Medulla oblongata (tissue), 1 donor: Measurements from ENCODE around the gene PIEZO2.
"Not testable (repeated sequence)": the region's sequence is repeated elsewhere in the genome, so short reads cannot be mapped to it uniquely, and the experiment has no call there.

ENCODE experiments used
- DNase-seq: peaks from one replicate; pipeline ENCODE4 v3.0.0-alpha.2; 2015; ENCODE audit errors: extremely low spot score

PIEZO2 gene

DNA sequence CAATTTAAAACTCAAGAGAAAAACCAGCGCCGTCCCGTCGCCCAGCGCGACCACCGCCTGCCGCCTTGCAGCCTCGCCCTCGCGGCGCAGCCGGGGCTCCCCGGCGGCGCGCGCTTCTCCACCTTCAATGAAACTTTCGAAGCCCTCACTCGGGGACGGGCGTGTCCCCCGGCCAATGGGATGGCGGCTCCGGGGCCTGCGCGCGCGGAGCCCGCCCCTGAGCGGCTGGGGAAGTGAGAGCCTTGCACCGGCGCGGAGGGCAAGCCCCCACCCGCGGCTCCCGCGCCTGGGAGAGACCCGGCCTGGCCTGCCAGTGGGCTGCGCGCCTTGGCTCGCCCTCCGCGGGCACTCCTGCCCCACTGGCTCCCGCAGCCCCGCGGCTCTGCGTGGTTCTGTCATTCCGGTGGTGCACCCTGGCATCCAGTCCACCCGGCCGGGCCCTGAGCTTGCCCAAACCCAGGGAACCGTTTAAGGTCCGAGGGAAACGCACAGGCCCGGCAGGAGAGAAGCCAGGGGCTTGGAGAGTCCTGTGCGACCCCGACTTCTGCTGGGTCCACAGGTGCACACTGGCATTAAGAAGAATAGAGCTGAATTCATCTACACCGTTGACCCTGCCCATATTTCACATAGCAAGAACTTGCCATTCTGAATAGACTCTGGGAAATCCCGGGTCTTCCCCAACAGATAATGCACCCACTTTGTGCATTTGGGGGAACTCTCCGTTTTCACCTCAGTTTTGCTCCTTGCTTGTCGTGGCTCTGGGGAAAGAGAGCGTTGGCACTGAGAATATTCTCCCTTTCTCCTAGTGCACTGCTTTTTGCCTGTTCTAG, at the start of gene PIEZO2:
PIEZO2 (minus strand) TSS at position 129 of the 830 bp plus-strand sequence. CDS start 981 bp downstream, outside the sequence.
- peak; percentile 88 for DNase-seq

DNA sequence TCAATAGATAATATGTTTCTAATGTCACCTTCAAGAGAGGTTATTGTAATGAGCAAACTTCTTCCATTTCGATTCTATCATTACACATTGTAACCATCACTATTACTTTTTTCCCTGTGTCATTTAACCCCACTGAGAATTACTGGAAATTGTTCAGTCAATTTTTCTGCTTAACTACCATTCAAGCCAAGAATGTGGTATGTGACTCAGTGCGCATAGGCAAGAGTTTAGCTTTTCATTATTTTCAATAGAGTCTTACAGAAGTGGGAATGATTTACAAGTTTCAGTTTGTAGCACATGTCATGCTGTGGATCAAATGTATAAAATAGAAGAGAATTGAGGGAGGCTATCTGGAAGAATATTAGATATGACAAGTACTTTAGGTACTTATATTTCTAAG, 34.3 kb upstream of the PIEZO2 start:
- no peak for DNase-seq

DNA sequence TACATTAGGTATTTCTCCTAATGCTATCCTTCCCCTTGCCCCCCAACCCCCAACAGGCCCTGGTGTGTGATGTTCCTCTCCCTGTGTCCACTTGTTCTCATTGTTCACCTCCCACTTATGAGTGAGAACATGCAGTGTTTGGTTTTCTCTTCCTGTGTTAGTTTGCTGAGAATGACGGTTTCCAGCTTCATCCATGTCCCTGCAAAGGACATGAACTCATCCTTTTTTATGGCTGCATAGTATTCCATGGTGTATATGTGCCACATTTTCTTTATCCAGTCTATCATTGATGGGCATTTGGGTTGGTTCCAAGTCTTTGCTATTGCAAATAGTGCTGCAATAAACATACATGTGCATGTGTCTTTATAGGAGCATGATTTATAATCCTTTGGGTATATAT, 32.3 kb upstream of the PIEZO2 start:
- not testable (repeated sequence) for DNase-seq

DNA sequence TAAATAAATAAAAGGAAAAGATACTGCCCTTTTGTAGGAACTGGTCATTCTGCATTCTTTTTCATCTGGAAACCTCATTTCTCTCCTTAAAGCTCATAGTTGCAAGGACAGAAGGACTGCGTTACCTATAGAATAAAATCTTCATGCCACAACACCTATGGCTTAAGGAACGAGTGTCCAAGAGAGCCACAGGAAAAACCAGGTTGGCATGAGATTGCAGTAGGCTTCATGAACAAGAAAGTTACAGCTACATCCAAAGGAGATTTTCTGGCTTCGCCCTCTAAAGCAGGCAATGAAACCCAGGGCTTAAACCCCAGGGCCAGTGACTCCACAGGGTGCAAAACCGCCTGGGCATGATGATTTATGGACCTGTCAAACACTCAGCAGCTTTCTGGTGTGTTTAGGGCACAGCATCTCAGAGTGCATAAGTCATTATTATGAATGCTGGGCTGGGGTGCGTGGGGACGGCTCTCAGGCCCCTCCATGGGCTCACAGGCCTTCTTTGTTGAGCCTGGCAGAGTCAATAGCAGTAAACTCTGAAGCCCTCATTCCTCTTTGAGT, 30.7 kb upstream of the PIEZO2 start:
- DNase-seq: no peak

DNA sequence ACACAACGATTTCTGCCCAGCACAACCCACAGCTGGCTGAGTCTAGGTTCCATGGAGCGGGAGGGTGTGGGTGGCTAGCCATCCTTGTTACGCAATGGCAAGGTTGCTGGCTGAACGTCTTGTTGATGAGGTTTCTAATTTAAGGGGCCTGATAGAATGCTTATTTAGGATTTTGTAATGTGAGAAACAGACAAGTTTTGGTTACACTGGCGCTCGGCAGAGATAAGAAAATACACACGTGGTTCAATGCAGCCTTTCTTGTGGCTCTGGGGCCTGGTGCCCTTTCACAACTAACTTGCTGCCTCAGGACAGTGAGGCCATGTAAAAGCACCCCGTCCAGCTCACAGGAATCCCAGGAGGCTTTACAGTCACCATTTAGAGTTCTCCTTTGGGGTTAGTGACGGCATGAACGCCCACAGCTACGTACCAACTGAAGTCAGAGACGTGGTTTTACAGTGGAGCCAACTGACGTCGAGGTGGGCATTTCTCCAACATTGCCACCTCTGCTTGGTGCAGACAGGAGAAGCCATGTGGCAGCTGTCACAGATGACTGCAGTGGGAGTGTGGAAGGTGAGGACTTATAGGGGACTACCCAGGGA, 29.7 kb upstream of the PIEZO2 start:
- no peak for DNase-seq

DNA sequence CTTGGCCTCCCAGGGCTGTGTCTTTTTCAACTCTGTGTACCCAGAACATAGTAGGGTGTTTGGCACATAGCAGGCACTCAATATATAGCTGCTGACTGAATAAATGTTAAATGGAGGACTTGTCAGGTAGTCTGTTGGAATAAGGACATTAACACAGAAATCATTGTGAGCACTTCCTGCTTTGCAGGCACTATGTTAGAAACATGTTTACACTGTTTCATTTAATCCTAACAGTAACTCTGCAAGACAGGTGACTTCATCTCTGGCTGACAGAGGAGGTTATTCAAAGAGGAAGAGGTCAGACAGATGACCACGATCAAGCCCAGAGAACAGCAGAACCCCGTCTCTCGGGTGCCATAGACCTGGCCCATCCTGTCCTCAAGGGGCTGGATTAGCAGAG, 28.0 kb upstream of the PIEZO2 start:
- DNase-seq: no peak

DNA sequence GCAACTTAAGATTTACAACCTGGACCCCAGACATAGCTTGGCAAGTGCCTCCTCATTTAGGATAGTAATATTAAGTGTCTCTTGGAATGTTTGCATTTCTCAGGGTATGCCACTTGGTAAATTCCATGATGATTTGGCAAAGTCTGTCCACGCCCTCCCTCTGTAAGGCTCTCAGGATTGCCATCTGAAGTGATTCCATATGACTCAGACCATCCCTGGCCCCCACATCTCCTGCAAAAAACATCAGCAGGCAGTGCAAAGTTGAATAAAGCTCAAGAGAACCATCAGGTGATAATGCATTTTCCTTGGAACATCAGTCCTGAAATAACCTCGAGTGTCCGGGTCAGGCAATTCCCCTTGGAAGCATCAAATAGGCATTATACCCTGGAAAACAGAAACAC, 27.1 kb upstream of the PIEZO2 start:
- DNase-seq: no peak

DNA sequence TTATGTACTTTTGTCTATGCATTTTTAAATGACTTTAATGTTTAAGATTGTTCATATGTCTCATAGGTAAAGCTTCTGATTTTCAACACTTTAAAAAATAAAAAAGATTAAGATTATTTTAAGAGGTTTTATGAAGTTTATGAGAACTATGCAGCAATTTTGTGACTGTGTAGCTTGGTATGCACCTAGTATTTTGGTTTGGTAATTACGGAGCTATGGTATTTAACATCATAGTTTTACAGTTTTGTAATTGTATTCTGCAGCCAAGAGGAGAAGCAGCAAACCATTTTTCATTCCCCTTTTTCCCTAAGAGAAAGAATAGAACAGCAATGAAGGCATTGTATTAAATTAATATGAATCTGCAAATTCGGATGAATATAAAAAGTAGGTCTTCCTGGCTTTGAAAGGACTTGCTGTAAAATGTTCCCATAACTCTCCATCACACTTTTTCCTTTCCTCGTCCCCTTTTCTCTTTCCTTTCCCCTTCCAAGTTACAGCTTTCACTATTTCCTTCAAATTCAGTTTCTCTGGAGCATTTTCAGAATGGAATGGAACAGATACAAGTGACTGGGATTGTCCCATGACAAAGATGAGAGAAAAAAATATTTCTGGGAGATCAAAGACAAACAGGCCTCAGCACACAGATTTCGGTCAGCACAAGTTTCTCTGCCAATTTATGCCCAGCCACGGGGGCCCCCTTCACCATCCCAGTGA, 26.1 kb upstream of the PIEZO2 start:
- no peak for DNase-seq

DNA sequence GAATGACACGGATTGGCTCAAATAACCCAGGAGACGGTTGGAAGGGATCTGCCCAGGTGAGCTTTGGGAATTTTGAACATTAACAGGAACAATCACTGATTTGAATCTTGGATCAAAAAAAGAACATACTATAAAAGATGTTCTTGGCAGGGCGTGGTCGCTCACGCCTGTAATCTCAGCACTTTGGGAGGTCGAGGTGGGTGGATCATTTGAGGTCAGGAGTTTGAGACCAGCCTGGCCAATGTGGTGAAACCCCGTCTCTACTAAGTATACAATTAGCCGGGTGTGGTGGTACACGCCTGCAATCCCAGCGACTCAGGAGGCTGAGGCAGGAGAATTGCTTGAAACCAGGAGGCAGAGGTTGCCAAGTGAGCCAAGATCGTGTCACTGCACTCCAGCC, 24.8 kb upstream of the PIEZO2 start:
- not testable (repeated sequence) for DNase-seq

DNA sequence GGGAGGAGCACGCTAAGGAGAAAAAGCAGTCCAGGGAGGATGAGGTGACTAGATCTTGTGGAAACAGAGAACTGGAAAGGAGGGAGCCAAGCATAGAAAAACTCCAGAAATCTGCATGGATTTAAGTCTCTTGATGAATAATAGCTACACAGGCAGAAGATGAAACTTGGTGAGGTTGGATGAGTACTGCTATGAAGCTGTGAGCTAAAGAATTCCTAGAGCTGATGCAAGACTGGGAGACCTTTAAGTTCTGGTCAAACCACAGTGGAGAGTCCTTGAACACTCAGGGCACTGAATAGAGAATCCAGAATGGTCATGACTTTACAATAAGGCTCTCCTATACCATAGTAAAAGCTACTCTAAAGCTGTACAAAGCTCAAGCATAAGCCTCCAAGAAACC, 18.4 kb upstream of the PIEZO2 start:
- no peak for DNase-seq

DNA sequence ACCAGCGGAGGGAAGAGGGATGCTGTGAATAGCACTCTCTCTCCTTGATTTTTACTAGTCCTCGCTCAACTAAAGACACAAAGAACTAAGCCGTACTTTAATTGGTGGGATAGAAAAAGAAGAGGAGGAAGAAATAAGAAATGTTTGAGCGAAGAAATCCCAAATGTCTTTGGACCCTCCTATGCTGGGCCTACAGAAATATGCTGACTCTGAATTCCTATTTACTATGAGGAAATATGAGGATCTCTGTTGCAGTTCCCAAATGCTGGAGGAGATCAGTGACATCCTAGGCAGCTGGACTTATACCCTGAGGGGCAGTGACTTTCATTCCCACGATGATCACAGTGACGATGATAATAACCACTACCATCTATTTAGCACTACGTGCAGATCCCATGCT, 16.6 kb upstream of the PIEZO2 start:
- no peak for DNase-seq

DNA sequence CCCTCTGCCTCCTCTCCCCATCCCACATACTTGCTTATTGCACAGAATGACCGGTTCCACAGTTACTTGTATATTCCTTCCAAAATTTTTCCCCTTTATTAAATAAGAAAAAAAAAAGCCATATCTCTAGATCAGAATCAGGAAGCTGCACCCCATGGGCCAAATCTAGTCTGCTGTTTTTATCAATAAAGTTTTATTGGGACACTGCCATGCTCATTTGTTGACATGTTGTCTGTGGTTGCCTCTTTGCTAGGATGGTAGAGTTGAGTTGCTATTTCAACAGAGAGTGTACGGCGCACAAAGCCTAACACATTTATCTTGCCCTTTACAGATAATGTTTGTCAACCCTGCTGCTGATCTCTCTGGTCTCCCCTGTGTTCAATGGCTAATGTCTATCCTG, 15.8 kb upstream of the PIEZO2 start:
- DNase-seq: no peak

DNA sequence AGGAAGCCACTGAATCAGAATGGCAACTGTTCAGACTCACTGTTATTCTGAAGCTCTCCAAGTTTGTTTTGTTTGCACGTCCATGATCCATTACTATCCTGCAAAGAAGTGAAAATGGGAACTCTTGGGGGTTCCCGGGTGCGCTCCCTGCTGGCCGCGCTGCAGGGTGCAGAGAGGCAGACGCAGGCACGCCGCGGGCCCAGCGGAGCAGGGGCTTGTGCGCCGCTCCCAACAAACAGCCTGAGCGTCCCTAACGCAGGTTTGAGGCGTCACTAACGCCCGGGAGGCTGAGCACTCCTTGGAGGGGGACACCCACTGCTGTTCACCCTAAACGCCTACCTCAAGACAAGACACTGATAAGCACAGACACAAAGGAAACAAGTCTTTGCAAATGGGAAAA, 14.3 kb upstream of the PIEZO2 start:
- peak; percentile 33 for DNase-seq

DNA sequence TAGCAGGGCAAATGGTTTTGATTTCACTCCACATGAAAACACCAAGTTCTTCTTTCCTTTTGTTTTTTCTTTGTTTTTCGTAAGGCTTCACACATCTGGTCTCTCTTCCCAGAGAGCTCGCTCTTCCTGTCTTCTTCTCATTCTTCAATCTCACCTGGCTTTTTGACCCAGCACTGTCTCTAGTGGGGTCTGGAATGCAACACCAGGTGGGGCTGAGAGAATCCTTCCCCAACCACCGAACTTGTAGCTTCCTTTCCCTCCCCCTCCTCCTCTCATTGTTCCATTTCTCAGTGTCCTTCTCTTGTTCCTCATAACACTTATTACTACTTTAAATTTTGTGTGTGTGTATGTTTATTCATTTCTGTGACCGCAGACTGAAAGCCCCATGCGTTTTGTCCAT, 13.5 kb upstream of the PIEZO2 start:
- no peak for DNase-seq

DNA sequence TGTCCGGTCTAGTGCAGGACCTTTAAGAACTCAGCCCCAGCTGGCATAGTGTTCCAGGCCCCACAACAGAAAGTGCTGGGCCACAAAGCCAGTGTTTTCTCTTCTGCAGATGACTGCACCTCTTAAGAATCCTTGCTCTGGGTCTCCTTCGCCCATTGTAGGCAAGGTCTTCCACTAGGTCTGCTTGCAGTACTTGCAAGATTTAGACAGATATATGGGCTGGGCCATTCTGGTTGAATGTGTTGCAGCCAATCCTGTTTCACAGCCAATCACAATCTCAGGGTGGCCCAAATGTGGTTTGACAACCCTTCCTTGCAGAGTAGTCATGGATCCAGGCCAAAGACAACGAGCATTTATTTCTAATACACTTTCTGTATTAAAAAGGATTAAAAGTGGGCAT, 13.1 kb upstream of the PIEZO2 start:
- DNase-seq: no peak

DNA sequence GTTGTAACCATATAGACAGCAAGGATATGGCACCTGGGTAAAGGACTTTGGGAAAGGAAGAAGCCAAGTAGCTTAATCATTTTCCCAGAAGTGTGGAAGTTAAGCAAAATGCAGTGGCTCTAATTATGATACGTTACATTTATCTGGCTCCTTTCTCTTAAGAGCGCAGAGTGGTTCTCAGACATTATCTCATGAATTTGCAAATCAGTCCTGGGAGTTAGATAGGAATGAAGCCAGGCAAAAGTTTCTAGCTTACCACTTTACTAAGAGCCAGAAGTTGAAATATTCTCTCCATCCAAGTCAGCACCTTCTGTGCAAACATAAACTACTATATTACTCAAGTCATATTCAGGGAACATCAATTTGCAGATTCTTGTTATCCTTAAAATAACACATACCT, 10.9 kb upstream of the PIEZO2 start:
- DNase-seq: no peak

DNA sequence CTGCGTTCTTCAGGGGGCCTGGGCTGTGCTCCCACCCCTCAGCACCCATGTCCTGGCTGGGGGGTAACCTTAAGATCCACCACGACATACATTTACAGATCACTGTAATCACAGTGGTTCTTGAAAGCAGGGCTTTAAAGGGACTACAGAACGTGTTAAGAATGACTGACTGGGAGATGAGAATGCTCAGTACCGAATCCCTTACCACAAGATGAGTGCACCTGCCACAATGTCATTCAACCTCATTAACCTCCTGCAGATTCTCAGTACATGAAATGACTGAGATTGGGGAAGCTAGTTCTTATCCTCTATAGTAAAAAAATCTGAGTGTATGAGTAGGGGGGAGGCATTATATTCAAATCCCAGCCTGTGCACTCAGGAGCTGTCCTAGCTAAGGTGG, 10.5 kb upstream of the PIEZO2 start:
- no peak for DNase-seq

DNA sequence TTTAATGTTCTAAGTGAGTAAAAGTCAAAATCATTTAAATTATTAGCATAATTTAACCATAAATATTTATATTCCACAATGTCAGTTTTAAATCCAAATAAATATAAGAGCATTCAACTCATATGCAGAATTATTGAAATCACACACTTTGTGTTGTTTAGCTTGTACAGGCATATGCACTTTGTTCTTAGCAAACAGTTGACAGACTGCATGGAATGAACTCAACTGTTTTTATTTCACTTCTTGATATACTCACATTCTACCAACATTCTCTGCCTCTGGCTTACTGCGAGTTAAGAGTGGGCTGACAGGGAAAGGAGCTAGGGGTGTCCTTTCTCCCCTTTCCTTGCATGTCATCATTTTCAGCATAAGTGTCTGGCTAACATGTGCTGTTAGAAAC, 7.6 kb upstream of the PIEZO2 start:
- no peak for DNase-seq

DNA sequence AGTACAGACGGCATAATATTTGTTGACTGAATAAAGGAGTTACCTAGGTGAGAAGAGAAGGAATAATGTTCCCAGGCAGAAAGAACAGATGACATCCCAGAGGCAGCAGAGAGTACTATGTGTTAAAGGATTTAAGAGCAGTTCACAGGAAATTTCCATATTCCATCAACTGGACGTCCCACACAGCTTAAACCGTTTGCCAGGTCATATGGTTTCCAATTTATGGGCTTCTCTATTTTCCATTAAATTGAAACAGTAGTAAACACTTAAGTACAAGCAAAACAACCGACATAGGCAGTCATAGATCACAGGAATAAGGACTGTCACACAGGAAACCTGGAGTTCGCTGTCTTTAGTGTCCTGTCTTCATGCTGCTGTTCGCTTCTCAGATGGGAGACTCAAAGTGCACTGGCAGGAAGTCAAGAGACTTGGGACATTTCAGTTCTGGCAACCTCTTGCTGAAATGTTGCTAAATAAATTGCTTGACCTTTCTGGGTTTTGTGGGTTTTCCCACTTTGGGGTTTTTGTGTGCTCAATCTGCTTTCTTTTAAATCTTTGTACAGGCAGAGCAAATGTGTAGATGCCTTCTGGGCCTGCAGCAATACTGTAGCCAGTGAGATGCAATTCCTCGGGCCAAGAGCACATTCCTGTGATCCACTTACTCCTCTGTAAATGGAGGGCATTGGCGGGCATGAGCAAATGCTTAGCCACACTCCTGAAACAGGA, 5.8 kb upstream of the PIEZO2 start:
- no peak for DNase-seq

DNA sequence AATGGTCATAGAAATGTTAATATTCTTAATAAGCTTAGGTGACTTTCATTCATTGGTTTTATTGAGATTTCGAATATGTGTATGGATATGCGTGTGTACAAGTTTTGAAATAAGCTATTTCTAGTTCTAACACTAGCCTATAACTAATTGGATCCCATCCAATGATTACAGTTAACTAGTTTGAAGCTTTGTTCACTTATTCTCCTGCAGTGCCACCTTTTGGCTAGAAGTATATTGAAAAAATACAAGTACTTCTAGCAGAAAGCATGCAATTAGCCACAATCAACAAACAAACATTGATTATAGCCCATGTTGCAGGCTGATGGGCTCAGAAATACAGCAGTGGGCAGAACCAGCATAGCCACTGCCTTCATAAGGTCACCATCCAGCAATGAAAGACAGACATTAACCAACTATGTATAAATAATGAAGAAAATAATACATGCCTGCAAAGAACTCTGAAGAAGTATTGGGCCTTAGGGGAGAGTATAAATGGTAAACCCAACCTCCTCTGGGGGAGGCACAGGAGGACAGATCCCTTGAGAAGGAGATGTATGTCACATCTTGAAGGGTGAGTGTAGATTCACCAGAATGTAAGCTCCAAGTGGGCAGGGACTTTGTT, 5.1 kb upstream of the PIEZO2 start:
- DNase-seq: peak; percentile 66

DNA sequence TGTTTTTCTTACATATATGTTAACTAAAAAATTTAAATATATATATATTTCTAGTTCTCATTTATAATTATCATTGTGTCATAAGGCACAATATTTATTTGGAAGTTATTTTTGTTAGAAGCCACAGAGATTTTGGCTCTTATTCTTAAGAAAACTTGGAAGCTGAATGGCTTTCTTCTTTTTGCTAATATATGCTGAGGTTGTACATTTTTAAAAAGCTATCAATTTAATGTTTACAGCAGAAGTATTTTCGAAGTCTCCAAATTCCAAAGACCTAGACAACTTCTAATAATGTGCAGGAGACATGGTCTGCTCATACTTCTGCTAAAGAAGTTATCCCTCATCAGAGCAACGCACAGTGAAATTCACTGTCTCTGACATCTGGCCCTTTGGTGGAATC, 3.7 kb upstream of the PIEZO2 start:
- no peak for DNase-seq

DNA sequence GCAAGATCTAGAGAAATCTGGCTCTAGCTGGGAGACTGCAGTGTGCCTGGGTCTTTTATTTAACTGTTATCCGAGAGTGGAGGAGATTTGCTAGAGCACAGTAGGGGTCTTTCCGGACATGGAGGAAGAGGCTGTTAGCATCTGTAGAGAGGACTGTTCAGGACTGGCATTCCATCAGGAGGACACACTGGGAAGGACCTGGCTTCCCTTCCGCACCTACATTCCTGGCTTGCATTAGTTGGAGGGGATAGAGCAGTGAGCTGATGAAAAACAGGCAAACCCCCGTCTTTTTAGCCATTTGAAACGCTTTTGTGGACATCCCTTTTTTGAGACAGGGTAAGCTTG, 874 bp upstream of the PIEZO2 start:
- DNase-seq: no peak
